Measurements from ENCODE around the gene PNPLA5. TPM values are rescaled to one million over a fixed set of nuclear protein-coding genes. Genes with fewer than 3 reads are reported as not detected.

PNPLA5 gene
- total and polyA plus RNA-seq, 2 of the 8 experiments (the other 6 are each of a cell fraction or from before 2014, with no cell fraction given), result 3.9 to 6.8 TPM

DNA sequence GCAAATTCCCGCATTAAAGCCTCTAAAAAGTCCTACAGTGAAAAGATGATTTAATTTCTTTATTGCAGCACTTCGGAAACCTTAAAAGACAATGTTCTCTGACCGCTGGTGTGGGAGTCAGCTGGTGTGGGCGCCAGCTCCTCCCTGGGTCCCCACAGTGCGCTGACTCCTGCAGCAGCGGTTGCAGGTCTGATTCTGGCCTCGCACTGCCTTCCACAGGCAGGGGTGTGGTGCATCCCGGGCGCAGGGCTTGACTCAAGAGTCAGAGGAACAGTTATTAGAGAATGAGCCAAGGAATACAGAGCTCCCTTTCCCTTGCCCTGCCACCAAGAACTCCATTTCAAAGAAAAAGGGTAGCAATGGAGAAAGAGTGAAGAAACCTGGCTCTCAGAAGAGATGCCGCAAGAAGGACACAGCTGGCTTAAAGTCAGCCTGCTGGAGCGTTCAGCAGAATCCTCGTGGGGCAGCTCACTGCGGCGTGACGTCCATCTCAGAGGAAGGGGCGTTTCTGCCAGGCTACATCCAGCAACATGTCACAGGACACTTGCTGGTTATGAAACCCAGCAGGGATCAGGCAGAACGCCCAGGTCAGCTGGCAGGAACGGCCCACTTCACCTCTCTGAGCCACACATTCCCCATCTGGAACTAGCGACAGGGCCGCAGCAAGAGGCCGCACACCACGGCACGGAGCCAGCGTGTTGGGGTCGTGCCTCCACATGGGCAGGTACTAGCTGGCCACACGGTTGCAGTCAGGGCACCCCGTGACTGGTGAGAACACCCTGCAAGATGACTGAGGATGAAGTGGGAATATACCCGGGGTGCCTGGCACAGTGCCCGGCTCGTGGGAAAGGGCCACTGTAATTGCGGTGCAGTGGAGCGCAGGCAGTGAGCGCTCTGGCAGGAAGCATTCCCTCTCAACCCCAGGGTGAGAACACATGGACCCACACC, 61.6 kb downstream of the PNPLA5 start:
- Histone ChIP-seq H3K23ac (ENCODE audit: insufficient read length) (no peak overlapping the region), H2AK5ac (ENCODE audit: low read depth, low read length) (no peak overlapping the region), H3K9ac (replicated peaks in 1 of 4; ENCODE audit: extremely low read depth in 1 of 4, low read depth in 3 of 4, low read length in 3 of 4) (no peak overlapping the region), H2BK12ac (ENCODE audit: low read depth, low read length) (no peak overlapping the region), H3K14ac (ENCODE audit: insufficient read length) (no peak overlapping the region), H3K27me3 (replicated peaks in 1 of 4; ENCODE audit: control insufficient read depth in 3 of 4, extremely low read depth in 1 of 4, insufficient read depth in 3 of 4, low read length in 3 of 4) (no peaks in the 10 kb centered on the region), H3K23me2 (ENCODE audit: low read depth, low read length) (no peaks in the 10 kb centered on the region), H2BK15ac (ENCODE audit: low read length) (no peak overlapping the region), H3K79me1 (ENCODE audit: low read depth, low read length) (peaks cover 6% of the 10 kb centered on the region; the same call in 1 of the 2 replicates), H3K9me3 (ENCODE audit: insufficient read depth in 2 of 2, low read depth in 1 of 2, low read length in 1 of 2) (no peaks in the 10 kb centered on the region), H4K20me1 (replicated peaks in 1 of 2; ENCODE audit: control insufficient read depth in 1 of 2, insufficient read depth in 2 of 2, low read length in 2 of 2) (peaks cover 6 to 10% of the 10 kb centered on the region in 2 experiments), H2BK120ac (replicated peaks; ENCODE audit: low read depth, low read length) (no peak overlapping the region), H3K4me2 (ENCODE audit: insufficient read depth in 1 of 2, low read depth in 2 of 2, low read length in 2 of 2) (no peak overlapping the region), H3K27ac (ENCODE audit: low read depth, low read length) (no peak overlapping the region), H3K56ac (replicated peaks; ENCODE audit: insufficient read length, low read depth, low read length) (no peak overlapping the region), H2AFZ (ENCODE audit: low read length) (no peak overlapping the region), H3K18ac (ENCODE audit: extremely low read depth, low read length) (no peak overlapping the region), H3K4ac (replicated peaks; ENCODE audit: insufficient read length, low read depth, low read length) (no peak overlapping the region), H3K4me1 (replicated peaks in 1 of 4; ENCODE audit: control insufficient read depth in 3 of 4, insufficient read depth in 4 of 4, low read length in 3 of 4) (peaks cover 0 to 4% (median 1%) of the 10 kb centered on the region in 4 experiments; a peak in 5 of 7 replicates), H2BK20ac (ENCODE audit: low read length) (no peak overlapping the region), H3K79me2 (ENCODE audit: control insufficient read depth in 1 of 2, insufficient read depth in 2 of 2, low read length in 2 of 2) (no peaks in the 10 kb centered on the region), H4K8ac (ENCODE audit: extremely low read depth, insufficient read depth, low read length) (no peak overlapping the region), H2BK5ac (ENCODE audit: low read depth, low read length) (no peak overlapping the region; the same call in 1 of the 2 replicates), H4K91ac (replicated peaks; ENCODE audit: insufficient read length, low read length) (no peak overlapping the region), H3K36me3 (ENCODE audit: control insufficient read depth in 2 of 4, insufficient read depth in 4 of 4, low read length in 3 of 4) (peaks cover 0 to 7% (median 3%) of the 10 kb centered on the region in 4 experiments; a peak in 3 of 8 replicates), H4K5ac (ENCODE audit: insufficient read length, low read depth, low read length) (no peak overlapping the region), H3K4me3 (ENCODE audit: extremely low read depth in 1 of 4, insufficient read depth in 2 of 4, low read depth in 3 of 4, low read length in 4 of 4) (no peak overlapping the region)
- ChIA-PET POLR2A (ENCODE audit: partially characterized antibody) (interaction anchor here (1.2 to 1.5 kb wide), 3 partner anchors 16 to 31 kb away, joined by 3 read pairs; no protein-coding TSS in a partner anchor), CTCF (ENCODE audit: partially characterized antibody) (interaction anchor here (0.6 to 2.9 kb wide), 7 partner anchors 15 to 354 kb away, joined by 3 to 28 read pairs (median 5); no protein-coding TSS in a partner anchor)
- 88% methylated on average over 33 of the region's 33 CpGs; no CpG with 5 or more reads in 1 of the 2 experiments for WGBS, 2 experiments (ENCODE audit: extremely low coverage in 1 of 2, insufficient coverage in 1 of 2, insufficient read length in 1 of 2, insufficient replicate concordance in 2 of 2, low coverage in 1 of 2, low lambda C conversion rate in 2 of 2, missing lambda C conversion rate in 1 of 2)
- no peak for DNase-seq (ENCODE audit: low read depth in 1 of 2, low spot score in 2 of 2)
- no peak for FAIRE-seq
- no peak for TF ChIP-seq CHD2 (IDR thresholded peaks at IDR 0.05; ENCODE audit: low read length)
- no peak for TF ChIP-seq NANOG (IDR thresholded peaks at IDR 0.05; ENCODE audit: insufficient read depth, low read depth, low read length, poor library complexity, severe bottlenecking)
- TF ChIP-seq POU5F1 (IDR thresholded peaks at IDR 0.05; ENCODE audit: low read depth, low read length), result no peak
- TF ChIP-seq NRF1 (IDR thresholded peaks at IDR 0.05; ENCODE audit: low read depth, low read length), result no peak
- no peak for TF ChIP-seq POLR2A (IDR thresholded peaks at IDR 0.05; ENCODE audit: control extremely low read depth in 1 of 2, low read depth in 2 of 2, low read length in 2 of 2)
- TF ChIP-seq CBX8 (IDR thresholded peaks at IDR 0.05; ENCODE audit: borderline replicate concordance, low read depth, low read length), result no peak
